Esophagus (tissue), 2 donors: ENCODE data around the gene EDAR. TPM values are rescaled to one million over a fixed set of nuclear protein-coding genes. Genes with fewer than 3 reads are reported as not detected.

ENCODE experiments used
- H3K27ac ChIP-seq, 2 donors: one replicate each; pipeline ENCODE4 v1.5.1; 2013; ENCODE audit warnings: low read depth in 2 of 2, mild to moderate bottlenecking in 2 of 2, inconsistent platforms in 1 of 2, low read length in 1 of 2, moderate library complexity in 1 of 2
- H3K27me3 ChIP-seq, 2 donors: one replicate each; pipeline ENCODE4 v1.6.1; 2013; ENCODE audit warnings: low read length in 2 of 2, control low read depth in 1 of 2, mild to moderate bottlenecking in 1 of 2; ENCODE audit not compliant: insufficient read depth in 2 of 2, control insufficient read depth in 1 of 2
- H3K36me3 ChIP-seq, 2 donors: one replicate each; pipeline ENCODE4 v1.6.1; 2013; ENCODE audit warnings: low read length in 1 of 2; ENCODE audit not compliant: control insufficient read depth in 2 of 2, insufficient read depth in 2 of 2
- H3K4me1 ChIP-seq, 2 donors: one replicate each; pipeline ENCODE4 v1.6.1; 2013; ENCODE audit warnings: low read length in 1 of 2; ENCODE audit not compliant: control insufficient read depth in 2 of 2, insufficient read depth in 2 of 2
- H3K4me3 ChIP-seq, 2 donors: one replicate each; pipeline ENCODE4 v1.5.1; 2013; ENCODE audit warnings: low read length in 2 of 2, mild to moderate bottlenecking in 2 of 2, low read depth in 1 of 2, moderate library complexity in 1 of 2
- H3K9me3 ChIP-seq, 2 donors: one replicate each; pipeline ENCODE4 v1.6.1; 2013; ENCODE audit warnings: mild to moderate bottlenecking in 2 of 2, low read depth in 1 of 2, low read length in 1 of 2, moderate library complexity in 1 of 2; ENCODE audit not compliant: control insufficient read depth in 2 of 2, insufficient read depth in 1 of 2
- WGBS, 2 donors: extraction: QIAGEN DNeasy Blood & Tissue Kit; methylation state at CpG; one replicate each; pipeline ENCODE4 v1.1.7; 2013; 5-methylcytosine and 5-hydroxymethylcytosine counted together
- polyA plus RNA-seq, 2 donors: library from polyadenylated mRNA; stranded (reverse); fragments of 200-250 nt; gene quantifications; one replicate each; pipeline ENCODE4 v1.2.3, GENCODE V29; 2013
- donor health status: healthy with polysubstance abuse.
- donor health status: Bipolar disorder and iron deficiency.

Gene EDAR
- polyA plus RNA-seq, 2 donors: 1.3 to 2.3 TPM

DNA sequence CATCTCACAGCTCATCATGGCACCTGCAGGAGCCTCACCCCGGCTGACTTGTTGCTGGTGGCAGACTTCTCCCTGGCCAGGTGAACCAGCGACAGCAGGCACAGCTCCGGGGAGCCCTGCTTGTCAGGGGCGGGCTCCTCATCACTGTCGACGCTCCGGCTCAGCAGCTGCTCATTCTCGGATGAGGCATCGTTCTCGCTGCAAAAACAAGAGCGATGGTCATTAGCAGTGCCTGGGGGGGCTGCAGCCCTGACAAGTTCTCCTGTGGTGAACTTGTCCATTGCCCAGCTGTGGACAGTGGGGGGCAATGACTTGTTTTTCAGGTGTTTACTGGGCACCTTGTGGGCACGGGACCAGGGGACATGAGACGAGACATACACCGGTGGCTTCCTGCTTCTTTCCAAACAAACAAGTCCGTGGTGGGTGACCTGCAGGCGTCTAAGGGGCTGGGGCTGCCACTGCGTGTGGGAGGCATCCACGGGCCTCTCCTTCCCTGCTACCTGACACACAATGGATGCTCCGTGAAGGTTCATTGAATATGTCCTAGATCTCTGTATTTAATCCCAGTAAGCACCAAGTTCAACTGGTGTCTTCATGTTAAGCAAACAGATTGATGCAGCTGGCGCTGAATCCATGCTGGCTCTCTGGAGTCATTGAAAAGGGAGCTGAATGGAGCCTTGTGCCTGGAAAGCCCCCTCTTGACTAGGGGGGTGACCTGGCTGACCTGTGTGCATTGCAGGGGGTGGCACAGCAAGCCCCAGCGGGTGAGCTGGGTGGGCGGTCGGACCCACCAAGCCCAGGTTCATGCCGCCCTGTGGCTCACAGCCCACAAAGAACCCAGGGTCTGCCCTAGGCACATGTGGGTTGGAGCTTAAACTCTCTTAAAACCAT, 81.0 kb downstream of the EDAR start:
- Histone ChIP-seq H3K36me3 (peaks cover 0 to 2% of the 10 kb centered on the region in 2 donors), H3K27me3 (no peaks in the 10 kb centered on the region), H3K9me3 (no peaks in the 10 kb centered on the region), H3K4me3 (no peak overlapping the region), H3K27ac (no peak overlapping the region), H3K4me1 (no peaks in the 10 kb centered on the region)
- 84 to 87% methylated on average over 24 of the region's 24 CpGs for WGBS, 2 donors

DNA sequence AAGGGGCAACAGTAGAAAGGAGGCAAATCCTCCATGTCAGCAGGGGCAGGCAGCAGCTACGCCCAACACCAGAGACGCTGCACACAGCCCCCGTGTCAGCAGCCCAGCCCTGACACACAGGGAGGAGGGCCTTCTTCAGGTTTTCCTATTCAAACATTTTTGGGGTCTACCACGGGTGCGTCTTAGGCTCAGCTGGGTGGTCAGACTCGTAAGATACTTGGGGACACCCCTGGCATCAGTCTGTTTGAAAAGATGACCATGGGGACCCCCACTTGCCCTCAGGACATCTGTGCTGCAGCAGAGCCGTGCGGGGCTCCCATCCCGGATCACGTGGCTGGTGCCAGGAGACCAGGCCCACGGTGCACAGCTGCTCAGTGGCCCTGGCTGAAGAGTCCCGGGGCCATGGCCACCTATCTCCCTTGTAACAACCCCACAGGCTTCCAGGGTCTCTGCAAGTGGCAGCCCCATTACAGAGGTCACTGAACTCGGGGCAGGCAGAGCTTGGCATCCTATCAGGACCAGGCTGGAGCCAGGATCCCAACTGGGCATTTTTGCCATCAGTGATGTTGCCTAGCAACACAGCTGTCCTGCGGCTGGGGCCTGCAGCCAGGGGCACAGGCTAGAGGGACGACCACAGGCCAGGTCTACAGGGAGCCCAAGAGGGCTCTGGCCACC, 82.5 kb downstream of the EDAR start:
- Histone ChIP-seq H3K27ac (no peak overlapping the region), H3K27me3 (no peaks in the 10 kb centered on the region), H3K9me3 (no peaks in the 10 kb centered on the region), H3K36me3 (peaks cover 0 to 2% of the 10 kb centered on the region in 2 donors), H3K4me1 (no peaks in the 10 kb centered on the region), H3K4me3 (no peak overlapping the region)
- WGBS, 2 donors: 76 to 86% methylated on average over 15 of the region's 15 CpGs

DNA sequence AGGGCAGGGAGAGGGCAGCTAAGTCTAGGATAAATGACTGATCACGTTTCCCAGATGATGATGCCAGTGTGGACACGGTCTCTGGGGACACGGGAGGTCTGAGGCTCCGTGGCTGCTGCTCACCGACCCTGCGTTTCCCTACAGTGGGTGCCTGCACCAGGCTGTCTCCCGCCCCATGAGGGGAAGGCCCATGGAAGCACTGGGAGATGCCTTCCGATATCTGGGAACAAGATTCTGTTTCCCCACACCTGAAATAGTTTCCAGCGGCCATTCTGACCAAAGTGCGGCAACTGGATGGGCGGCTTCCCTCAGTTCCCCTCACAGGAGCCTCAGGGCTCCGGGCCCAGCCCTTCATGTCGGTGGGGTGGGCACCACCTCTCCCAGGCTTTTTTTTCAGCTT, 83.1 kb downstream of the EDAR start:
- Histone ChIP-seq H3K27me3 (no peaks in the 10 kb centered on the region), H3K36me3 (peaks cover 0 to 2% of the 10 kb centered on the region in 2 donors), H3K4me3 (no peak overlapping the region), H3K27ac (no peak overlapping the region), H3K9me3 (no peaks in the 10 kb centered on the region), H3K4me1 (no peaks in the 10 kb centered on the region)
- 84 to 85% methylated on average over 13 of the region's 13 CpGs for WGBS, 2 donors

DNA sequence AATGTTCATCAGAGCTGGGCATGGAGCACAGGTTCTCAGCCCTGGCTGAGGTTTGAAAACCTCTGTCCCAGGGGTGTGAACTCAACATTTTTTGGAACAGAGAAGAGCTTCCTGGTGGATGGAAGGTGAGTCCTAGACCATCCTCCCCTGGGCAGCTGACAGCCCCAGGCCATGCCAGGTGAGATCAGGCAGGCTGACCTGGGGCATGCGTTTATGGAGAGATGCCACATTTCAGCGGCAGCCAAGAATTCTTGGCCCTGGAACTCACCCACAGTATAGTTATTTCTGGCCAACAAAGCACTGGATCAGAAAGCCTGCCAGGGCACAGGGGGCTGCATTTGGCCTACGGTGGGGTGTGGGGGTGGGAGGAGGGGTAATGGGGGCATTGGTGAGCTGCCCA, 83.8 kb downstream of the EDAR start:
- no peaks in the 10 kb centered on the region for H3K9me3 ChIP-seq
- WGBS, 2 donors: 32 to 39% methylated on average over 3 of the region's 3 CpGs
- H3K4me1 ChIP-seq: no peaks in the 10 kb centered on the region
- peaks cover 0 to 2% of the 10 kb centered on the region in 2 donors for H3K36me3 ChIP-seq
- H3K27ac ChIP-seq: no peak overlapping the region
- H3K27me3 ChIP-seq: no peaks in the 10 kb centered on the region
- H3K4me3 ChIP-seq: no peak overlapping the region

DNA sequence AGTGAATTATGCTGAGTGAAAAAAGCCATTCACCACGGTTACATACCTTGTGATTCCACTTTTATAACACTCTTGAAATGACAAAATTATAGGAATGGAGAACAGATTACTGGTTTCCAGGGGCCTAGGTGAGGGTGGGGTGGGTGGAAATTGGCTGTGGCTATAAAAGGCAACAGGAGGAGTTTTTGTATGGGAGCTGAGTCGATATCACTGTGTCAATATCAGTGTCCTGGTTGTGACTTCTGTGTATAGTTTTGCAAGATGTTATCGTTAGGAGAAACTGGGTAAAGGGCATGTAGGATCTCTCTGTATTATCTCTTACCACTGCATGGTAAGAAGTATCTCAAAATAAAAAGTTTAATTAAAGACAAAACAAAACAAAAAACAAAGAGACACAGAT, 84.3 kb downstream of the EDAR start:
- Histone ChIP-seq H3K4me3 (no peak overlapping the region), H3K36me3 (peaks cover 0 to 2% of the 10 kb centered on the region in 2 donors), H3K27me3 (no peaks in the 10 kb centered on the region), H3K9me3 (no peaks in the 10 kb centered on the region), H3K4me1 (no peaks in the 10 kb centered on the region), H3K27ac (no peak overlapping the region)
- WGBS, 2 donors: 61 to 63% methylated on average over 3 of the region's 3 CpGs

DNA sequence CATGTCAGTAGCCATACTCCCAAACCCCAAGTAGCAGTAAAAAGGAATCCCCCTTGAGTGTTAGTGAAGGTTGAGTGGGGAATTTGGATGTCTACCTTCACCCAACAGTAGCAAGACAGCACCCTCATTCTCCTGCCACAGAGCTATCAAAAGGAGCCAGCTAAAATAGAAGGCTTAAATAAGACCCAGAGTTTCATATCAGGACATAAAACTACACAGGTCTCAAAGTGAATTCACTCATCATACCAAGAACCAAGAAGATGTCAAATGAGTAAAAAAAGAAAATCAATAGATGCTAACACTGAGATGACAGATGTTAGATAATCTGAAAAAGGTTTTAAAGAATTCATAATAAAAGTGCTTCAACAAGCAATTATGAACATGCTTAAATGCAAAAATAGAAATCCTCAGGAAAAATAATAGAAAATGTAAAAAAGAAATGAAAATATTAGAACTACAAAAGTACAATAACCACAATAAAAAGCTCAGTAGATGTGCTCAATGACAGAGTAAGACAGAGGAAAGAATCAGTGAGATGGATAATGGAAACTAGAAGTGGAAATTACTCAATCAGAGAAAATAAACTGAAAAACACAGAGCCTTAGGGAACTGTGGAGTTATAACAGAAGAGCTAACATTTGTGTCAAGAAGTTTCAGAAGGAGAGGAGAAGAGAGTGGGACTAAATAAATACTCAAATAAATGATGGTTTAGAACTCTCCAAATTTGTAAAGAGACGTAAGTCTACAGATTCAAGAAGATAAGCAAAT, 90.5 kb downstream of the EDAR start:
- Histone ChIP-seq H3K9me3 (peaks cover 0 to 2% of the 10 kb centered on the region in 2 donors), H3K4me1 (no peaks in the 10 kb centered on the region), H3K36me3 (peaks cover 0 to 10% of the 10 kb centered on the region in 2 donors), H3K27ac (no peak overlapping the region), H3K4me3 (no peak overlapping the region), H3K27me3 (no peaks in the 10 kb centered on the region)
- 78 to 79% methylated on average over 1 of the region's 1 CpG for WGBS, 2 donors

DNA sequence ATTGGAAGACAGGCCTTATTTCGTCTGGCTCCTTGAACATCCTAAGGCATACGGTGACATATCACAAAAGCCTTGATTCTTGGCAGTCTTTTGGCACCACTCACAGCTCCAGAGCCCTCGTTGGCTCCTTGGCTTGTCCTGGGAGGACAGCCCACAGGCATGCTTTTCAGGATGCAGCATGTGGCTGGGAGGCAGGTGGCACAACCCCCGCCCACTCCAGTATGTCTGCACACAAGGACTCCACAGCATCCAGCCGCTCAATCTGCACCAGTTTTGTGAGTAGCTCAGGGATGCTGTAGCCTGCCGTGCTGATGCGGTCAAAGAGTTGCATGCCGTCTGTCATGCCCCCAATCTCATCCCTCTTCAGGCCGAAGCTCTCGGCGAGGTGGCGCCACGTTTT, 92.3 kb downstream of the EDAR start:
- Histone ChIP-seq H3K27me3 (no peaks in the 10 kb centered on the region), H3K4me3 (no peak overlapping the region), H3K27ac (no peak overlapping the region), H3K36me3 (peaks cover 0 to 13% of the 10 kb centered on the region in 2 donors), H3K4me1 (no peaks in the 10 kb centered on the region), H3K9me3 (peaks cover 0 to 4% of the 10 kb centered on the region in 2 donors)
- 93% methylated on average over 13 of the region's 13 CpGs for WGBS, 2 donors

DNA sequence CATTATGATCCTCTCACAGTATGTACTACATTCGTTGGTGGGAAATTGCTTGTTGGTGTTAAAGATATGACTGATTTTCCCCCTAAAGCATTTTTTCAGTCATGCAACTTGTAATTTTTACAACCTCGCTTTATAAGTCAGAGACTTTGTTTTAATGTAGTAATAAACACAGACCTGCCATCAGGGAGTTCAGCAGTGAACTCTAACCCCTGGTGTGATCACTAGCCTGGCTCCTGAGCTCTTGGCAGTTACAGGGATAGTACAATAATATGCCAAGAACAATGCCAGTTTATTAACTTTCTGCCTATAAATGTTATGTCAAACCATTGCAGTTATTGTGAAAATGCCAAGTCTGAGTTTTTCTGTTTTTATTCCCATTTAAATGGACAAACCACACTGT, 93.8 kb downstream of the EDAR start:
- no peaks in the 10 kb centered on the region for H3K4me1 ChIP-seq
- H3K4me3 ChIP-seq: no peak overlapping the region
- 78 to 90% methylated on average over 2 of the region's 2 CpGs for whole genome bisulfite sequencing, 2 donors
- H3K36me3 ChIP-seq: peaks cover 0 to 13% of the 10 kb centered on the region in 2 donors
- no peaks in the 10 kb centered on the region for H3K27me3 ChIP-seq
- H3K27ac ChIP-seq: no peak overlapping the region
- peaks cover 0 to 11% of the 10 kb centered on the region in 2 donors for H3K9me3 ChIP-seq

DNA sequence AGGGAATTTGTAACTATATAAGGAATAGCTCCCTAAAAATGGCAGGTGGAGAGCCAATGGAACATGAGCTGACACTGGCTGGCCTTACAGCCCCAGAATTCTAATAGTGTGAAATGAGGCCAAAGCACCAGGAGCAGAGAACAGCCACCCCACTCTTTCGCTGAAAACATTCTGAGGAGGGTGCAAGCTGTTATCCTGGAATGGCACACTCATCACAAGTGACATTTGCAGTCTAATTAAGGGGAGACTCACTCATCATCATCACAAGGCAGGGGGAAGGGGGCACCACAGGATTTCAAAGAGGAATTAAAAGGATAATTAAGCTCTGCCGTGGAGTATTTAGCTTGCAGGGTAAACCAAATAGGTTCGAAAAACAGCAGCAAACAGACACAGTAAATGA, 94.3 kb downstream of the EDAR start:
- peaks cover 0 to 12% of the 10 kb centered on the region in 2 donors for H3K9me3 ChIP-seq
- peaks cover 0 to 13% of the 10 kb centered on the region in 2 donors for H3K36me3 ChIP-seq
- H3K27me3 ChIP-seq: no peaks in the 10 kb centered on the region
- 81 to 85% methylated on average over 3 of the region's 3 CpGs for WGBS, 2 donors
- no peaks in the 10 kb centered on the region for H3K4me1 ChIP-seq
- no peak overlapping the region for H3K4me3 ChIP-seq
- H3K27ac ChIP-seq: no peak overlapping the region
